ENCODE measurements around the gene SPIN1.

Gene SPIN1

GRCh38 chr9:88443480-88444113 is 55.4 kb downstream of the SPIN1 start:
- no peak for DNase-seq (ENCODE audit: low spot score)
- no peak overlapping the region for H3K4me3 ChIP-seq
- TF ChIP-seq CTCF (IDR thresholded peaks at IDR 0.05): no peak
- no peak overlapping the region for H3K27ac ChIP-seq

- no peak for TF ChIP-seq CTCF (IDR thresholded peaks at IDR 0.05)
- DNase-seq (ENCODE audit: low spot score): no peak
- H3K27ac ChIP-seq: no peak overlapping the region
- no peak overlapping the region for H3K4me3 ChIP-seq
Measured at GRCh38 chr9:88446728-88447127, 58.5 kb downstream of the SPIN1 start.

- Histone ChIP-seq H3K4me3 (no peak overlapping the region), H3K27ac (no peak overlapping the region)
- no peak for TF ChIP-seq CTCF (IDR thresholded peaks at IDR 0.05)
- DNase-seq (ENCODE audit: low spot score): no peak
Measured at GRCh38 chr9:88447431-88447830, 59.2 kb downstream of the SPIN1 start.

GRCh38 chr9:88451160-88451559 is 62.9 kb downstream of the SPIN1 start:
- no peak for DNase-seq (ENCODE audit: low spot score)
- no peak overlapping the region for H3K4me3 ChIP-seq
- no peak for TF ChIP-seq CTCF (IDR thresholded peaks at IDR 0.05)
- H3K27ac ChIP-seq: no peak overlapping the region

GRCh38 chr9:88458716-88459465 is 70.6 kb downstream of the SPIN1 start:
- TF ChIP-seq CTCF (IDR thresholded peaks at IDR 0.05): no peak
- H3K4me3 ChIP-seq: no peak overlapping the region
- no peak overlapping the region for H3K27ac ChIP-seq
- no peak for DNase-seq (ENCODE audit: low spot score)

- DNase-seq (ENCODE audit: low spot score): no peak
- no peak for TF ChIP-seq CTCF (IDR thresholded peaks at IDR 0.05)
- Histone ChIP-seq H3K4me3 (no peak overlapping the region), H3K27ac (no peak overlapping the region)
Measured at GRCh38 chr9:88460587-88461332, 72.5 kb downstream of the SPIN1 start.

All from coronary artery (tissue), 2 donors.